CD4-positive, CD25-positive, alpha-beta regulatory T cell (primary cell): ENCODE results near the gene MGST1. TPM values are rescaled to one million over a fixed set of nuclear protein-coding genes. Genes with fewer than 3 reads are reported as not detected.
A peak's percentile ranks its signal among the peaks of the same experiment; 100 is the strongest.
"Not testable (repeated sequence)": the region's sequence is repeated elsewhere in the genome, so short reads cannot be mapped to it uniquely, and the experiment has no call there.

Experiments used
- ATAC-seq, 2 donors: fragments of 150-1000 bp; cut with Tn5 transposase; one replicate each; pipeline ENCODE4 v1.10.0; 2021; ENCODE audit warnings: low read depth in 2 of 2, moderate number of reproducible peaks in 2 of 2, moderate library complexity in 1 of 2
- DNase-seq, 3 donors: peaks; one replicate each; pipeline versions ENCODE4 v3.0.0 to v3.0.0-alpha.2; 2012 to 2022; ENCODE audit warnings: mixed read lengths in 1 of 3
- H3K27ac ChIP-seq: one replicate; pipeline ENCODE4 v1.7.0; 2013; ENCODE audit warnings: mild to moderate bottlenecking, low read length; ENCODE audit not compliant: insufficient read depth, poor library complexity, severe bottlenecking
- H3K27me3 ChIP-seq: one replicate; pipeline ENCODE4 v1.7.0; 2013; ENCODE audit warnings: low read length; ENCODE audit not compliant: control insufficient read depth, insufficient read depth
- H3K36me3 ChIP-seq: one replicate; pipeline ENCODE4 v1.7.0; 2013; ENCODE audit warnings: mild to moderate bottlenecking, low read length, moderate library complexity; ENCODE audit not compliant: control insufficient read depth, insufficient read depth
- H3K4me1 ChIP-seq: 2 replicates; pipeline ENCODE4 v1.7.0; 2013; ENCODE audit warnings: mild to moderate bottlenecking, low read length; ENCODE audit not compliant: insufficient read depth, control insufficient read depth, poor library complexity, severe bottlenecking
- H3K4me3 ChIP-seq: one replicate; pipeline ENCODE4 v1.7.0; 2013; ENCODE audit warnings: low read depth, mild to moderate bottlenecking, low read length, moderate library complexity
- H3K9me3 ChIP-seq, 2 experiments: 1 replicate in 1 of 2; 2 replicates in 1 of 2; pipeline ENCODE4 v1.7.0; 2013; ENCODE audit warnings: low read length in 2 of 2, mild to moderate bottlenecking in 1 of 2, moderate library complexity in 1 of 2; ENCODE audit not compliant: control insufficient read depth in 2 of 2
- H3K27ac Mint-ChIP-seq, 3 donors: one replicate each; pipeline ENCODE4 v1.8.0; 2020 to 2022; ENCODE audit warnings: mild to moderate bottlenecking in 3 of 3, mixed read lengths in 3 of 3, moderate library complexity in 2 of 3
- H3K27me3 Mint-ChIP-seq: one replicate; pipeline ENCODE4 v1.8.0; 2022; ENCODE audit warnings: mild to moderate bottlenecking, mixed read lengths
- H3K36me3 Mint-ChIP-seq: one replicate; pipeline ENCODE4 v1.8.0; 2020; ENCODE audit warnings: mixed read lengths
- H3K4me1 Mint-ChIP-seq, 4 donors: one replicate each; pipeline ENCODE4 v1.8.0; 2020 to 2022; ENCODE audit warnings: mixed read lengths in 4 of 4, mild to moderate bottlenecking in 1 of 4
- H3K4me3 Mint-ChIP-seq, 4 donors: one replicate each; pipeline ENCODE4 v1.8.0; 2020 to 2022; ENCODE audit warnings: mild to moderate bottlenecking in 4 of 4, mixed read lengths in 4 of 4, moderate library complexity in 3 of 4
- H3K9me3 Mint-ChIP-seq, 7 donors: one replicate each; pipeline ENCODE4 v1.8.0; 2020 to 2022; ENCODE audit warnings: mixed read lengths in 7 of 7, mild to moderate bottlenecking in 3 of 7, moderate library complexity in 2 of 7
- polyA plus RNA-seq, 4 donors: library from polyadenylated mRNA; unstranded; fragments of 300-500 nt; fragmentation: Illumina TruSeq; gene quantifications; one replicate each; pipeline ENCODE4 v1.2.3, GENCODE V29; 2021
- total RNA-seq: library from RNA; stranded (reverse); gene quantifications from one replicate; pipeline ENCODE4 v1.2.3, GENCODE V29; 2022

Gene MGST1
- total and polyA plus RNA-seq, 5 donors from 2014 or later, result 1.2 TPM; not detected in 4

DNA sequence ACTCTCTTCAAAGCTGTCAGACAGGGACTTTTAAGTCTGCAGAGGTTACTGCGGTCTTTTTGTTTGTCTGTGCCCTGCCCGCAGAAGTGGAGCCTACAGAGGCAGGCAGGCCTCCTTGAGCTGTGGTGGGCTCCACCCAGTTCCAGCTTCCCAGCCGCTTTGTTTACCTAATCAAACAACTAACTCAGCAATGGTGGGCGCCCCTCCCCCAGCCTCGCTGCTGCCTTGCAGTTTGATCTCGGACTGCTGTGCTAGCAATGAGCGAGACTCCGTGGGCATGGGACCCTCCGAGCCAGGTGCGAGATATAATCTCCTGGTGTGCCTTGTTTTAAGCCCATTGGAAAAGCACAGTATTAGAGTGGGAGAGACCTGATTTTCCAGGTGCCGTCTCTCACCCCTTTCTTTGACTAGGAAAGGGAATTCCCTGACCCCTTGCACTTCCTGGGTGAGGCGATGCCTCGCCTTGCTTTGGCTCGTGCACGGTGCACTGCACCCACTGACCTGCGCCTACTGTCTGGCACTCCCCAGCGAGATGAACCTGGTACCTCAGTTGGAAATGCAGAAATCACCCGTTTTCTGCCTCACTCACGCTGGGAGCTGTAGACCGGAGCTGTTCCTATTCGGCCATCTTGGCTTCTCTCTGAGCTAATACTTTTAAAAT, 35.3 kb downstream of the MGST1 start:
- not testable (repeated sequence) for DNase-seq, H3K4me3 ChIP-seq, H3K27ac Mint-ChIP-seq, H3K27me3 ChIP-seq, H3K4me1 Mint-ChIP-seq, H3K36me3 Mint-ChIP-seq, ATAC-seq, H3K36me3 ChIP-seq, H3K4me1 ChIP-seq, H3K27me3 Mint-ChIP-seq, H3K27ac ChIP-seq, H3K4me3 Mint-ChIP-seq
- peaks cover 0 to 12% of the 10 kb centered on the region in 2 experiments for H3K9me3 ChIP-seq
- H3K9me3 Mint-ChIP-seq, result peaks cover 0 to 19% (median 4%) of the 10 kb centered on the region in 7 donors

DNA sequence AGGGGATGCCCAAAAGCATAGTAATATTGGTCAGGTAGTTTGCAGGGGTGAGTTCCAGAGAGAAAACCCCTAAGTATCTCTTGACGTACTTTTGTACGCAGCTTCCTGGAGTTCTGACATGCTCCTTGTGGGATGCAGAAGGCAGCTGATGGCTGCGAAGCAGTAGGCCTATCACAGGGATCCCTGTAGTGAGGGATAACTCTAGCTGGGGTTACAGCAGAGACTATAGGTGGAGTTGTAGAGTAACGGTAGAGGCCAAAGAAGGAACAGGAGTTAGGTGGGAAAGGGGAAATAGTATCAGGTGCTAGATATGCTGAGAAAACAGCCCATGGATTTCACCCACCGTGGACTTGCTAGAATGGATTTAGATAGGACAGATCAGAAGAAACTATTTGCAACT, 37.3 kb downstream of the MGST1 start:
- Histone ChIP-seq H3K27ac (no peak overlapping the region), H3K4me1 (no peaks in the 10 kb centered on the region), H3K27me3 (no peaks in the 10 kb centered on the region), H3K9me3 (peaks cover 0 to 21% of the 10 kb centered on the region in 2 experiments), H3K36me3 (no peaks in the 10 kb centered on the region), H3K4me3 (no peak overlapping the region)
- DNase-seq (no peak), ATAC-seq (no peak)
- Mint-ChIP-seq H3K9me3 (peaks cover 0 to 15% (median 5%) of the 10 kb centered on the region in 7 donors), H3K4me3 (peak overlapping the region in 1 of 4 donors; percentile 54), H3K4me1 (no peaks in the 10 kb centered on the region), H3K36me3 (no peaks in the 10 kb centered on the region), H3K27ac (no peak overlapping the region), H3K27me3 (no peaks in the 10 kb centered on the region)

DNA sequence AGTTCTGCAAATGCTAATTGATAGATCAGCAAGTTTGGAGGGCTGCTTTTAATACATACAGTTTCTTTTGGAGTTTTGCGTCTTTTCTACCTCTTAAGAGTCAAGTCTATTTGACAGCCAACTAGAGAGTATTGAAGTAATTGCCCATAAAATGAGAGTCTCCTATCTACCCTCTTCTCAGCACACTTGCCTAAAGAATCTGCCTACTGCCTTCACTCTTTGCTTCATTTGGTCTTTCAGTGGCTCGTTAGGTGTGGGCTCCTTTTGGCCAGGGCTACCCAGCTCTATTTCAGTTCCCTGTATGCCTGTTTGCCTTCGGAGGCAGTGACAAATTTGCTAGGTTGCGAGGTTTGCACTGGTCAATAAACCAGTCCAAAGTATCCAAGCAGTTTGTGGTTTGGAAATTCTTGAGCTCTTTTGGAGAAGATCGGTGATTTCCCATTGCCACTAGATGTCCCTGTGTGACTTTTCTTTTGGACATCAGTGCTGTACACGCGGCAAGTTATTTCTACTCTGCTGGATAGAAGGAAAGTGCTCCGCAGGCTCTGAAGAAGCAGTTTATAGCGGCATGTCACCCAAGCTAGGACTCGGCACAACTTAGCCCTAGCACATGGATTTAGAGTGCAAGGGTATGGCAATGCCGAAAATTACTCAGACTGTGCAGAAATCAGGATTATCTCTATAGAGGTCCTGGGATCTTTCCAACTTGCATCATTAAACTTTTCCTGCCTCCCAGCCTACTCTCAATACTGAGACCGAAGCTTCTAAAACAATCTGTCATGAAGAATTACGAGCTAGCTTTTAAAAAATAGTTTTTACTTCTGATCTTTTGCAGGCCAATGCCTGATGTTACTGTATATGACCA, 38.6 kb downstream of the MGST1 start:
- Histone ChIP-seq H3K9me3 (peaks cover 0 to 21% of the 10 kb centered on the region in 2 experiments), H3K27ac (no peak overlapping the region), H3K27me3 (no peaks in the 10 kb centered on the region), H3K4me1 (no peaks in the 10 kb centered on the region), H3K36me3 (no peaks in the 10 kb centered on the region), H3K4me3 (no peak overlapping the region)
- Mint-ChIP-seq H3K9me3 (peaks cover 0 to 10% (median 6%) of the 10 kb centered on the region in 7 donors), H3K4me3 (no peak overlapping the region), H3K27me3 (no peaks in the 10 kb centered on the region), H3K36me3 (no peaks in the 10 kb centered on the region), H3K4me1 (no peaks in the 10 kb centered on the region), H3K27ac (no peak overlapping the region)
- DNase-seq (no peak), ATAC-seq (no peak)

DNA sequence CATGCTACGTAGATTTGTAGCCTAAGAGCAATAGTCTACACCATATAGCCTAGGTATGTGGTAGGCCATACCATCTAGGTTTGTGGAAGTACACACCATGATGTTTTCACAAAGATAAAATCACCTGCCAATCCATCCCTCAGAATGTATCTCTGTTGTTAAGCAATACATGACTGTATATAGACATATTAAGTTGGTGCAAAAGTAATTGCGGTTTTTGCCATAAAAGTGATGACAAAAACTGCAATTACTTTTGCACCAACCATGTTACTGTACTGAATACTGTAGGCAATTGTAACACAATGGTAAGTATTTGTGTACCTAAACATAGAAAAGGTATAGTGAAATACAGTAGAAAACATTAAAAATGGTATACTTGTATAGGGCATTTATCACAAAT, 40.5 kb downstream of the MGST1 start:
- Histone ChIP-seq H3K4me3 (no peak overlapping the region), H3K27ac (no peak overlapping the region), H3K27me3 (no peaks in the 10 kb centered on the region), H3K9me3 (peaks cover 0 to 21% of the 10 kb centered on the region in 2 experiments), H3K36me3 (no peaks in the 10 kb centered on the region), H3K4me1 (no peaks in the 10 kb centered on the region)
- H3K9me3 Mint-ChIP-seq, result peaks cover 0 to 15% (median 11%) of the 10 kb centered on the region in 7 donors
- H3K36me3 Mint-ChIP-seq, result no peaks in the 10 kb centered on the region
- no peak overlapping the region for H3K4me3 Mint-ChIP-seq
- no peaks in the 10 kb centered on the region for H3K27me3 Mint-ChIP-seq
- ATAC-seq, result no peak
- no peak for DNase-seq
- H3K4me1 Mint-ChIP-seq, result no peaks in the 10 kb centered on the region
- H3K27ac Mint-ChIP-seq, result no peak overlapping the region

DNA sequence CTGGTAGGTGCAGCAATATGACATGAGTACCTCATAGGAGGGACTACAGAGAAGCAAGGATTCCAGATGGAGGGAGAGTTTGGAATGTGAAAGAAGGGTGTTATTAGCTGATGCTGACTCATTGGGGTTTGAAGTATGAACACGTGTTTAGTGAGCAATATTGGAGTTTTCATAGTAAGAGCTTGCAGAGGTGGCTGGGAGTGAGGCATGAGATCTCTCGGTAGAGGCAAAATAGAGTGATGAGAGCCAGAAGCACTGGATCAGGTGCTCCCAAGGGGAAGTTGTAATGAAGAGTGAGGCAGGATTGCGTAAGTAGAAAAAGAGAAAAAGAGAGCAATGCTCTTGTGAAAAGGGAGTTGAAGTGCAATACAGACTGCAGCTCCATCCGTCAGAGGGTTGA, 42.1 kb downstream of the MGST1 start:
- no peak for ATAC-seq
- no peak overlapping the region for H3K27ac Mint-ChIP-seq
- no peak for DNase-seq
- H3K36me3 Mint-ChIP-seq, result no peaks in the 10 kb centered on the region
- Histone ChIP-seq H3K36me3 (no peaks in the 10 kb centered on the region), H3K27me3 (no peaks in the 10 kb centered on the region), H3K4me1 (no peaks in the 10 kb centered on the region), H3K27ac (no peak overlapping the region), H3K4me3 (no peak overlapping the region), H3K9me3 (peaks cover 0 to 13% of the 10 kb centered on the region in 2 experiments)
- H3K27me3 Mint-ChIP-seq, result no peaks in the 10 kb centered on the region
- H3K4me3 Mint-ChIP-seq, result no peak overlapping the region
- H3K9me3 Mint-ChIP-seq, result peaks cover 0 to 13% (median 11%) of the 10 kb centered on the region in 7 donors
- H3K4me1 Mint-ChIP-seq, result no peaks in the 10 kb centered on the region

DNA sequence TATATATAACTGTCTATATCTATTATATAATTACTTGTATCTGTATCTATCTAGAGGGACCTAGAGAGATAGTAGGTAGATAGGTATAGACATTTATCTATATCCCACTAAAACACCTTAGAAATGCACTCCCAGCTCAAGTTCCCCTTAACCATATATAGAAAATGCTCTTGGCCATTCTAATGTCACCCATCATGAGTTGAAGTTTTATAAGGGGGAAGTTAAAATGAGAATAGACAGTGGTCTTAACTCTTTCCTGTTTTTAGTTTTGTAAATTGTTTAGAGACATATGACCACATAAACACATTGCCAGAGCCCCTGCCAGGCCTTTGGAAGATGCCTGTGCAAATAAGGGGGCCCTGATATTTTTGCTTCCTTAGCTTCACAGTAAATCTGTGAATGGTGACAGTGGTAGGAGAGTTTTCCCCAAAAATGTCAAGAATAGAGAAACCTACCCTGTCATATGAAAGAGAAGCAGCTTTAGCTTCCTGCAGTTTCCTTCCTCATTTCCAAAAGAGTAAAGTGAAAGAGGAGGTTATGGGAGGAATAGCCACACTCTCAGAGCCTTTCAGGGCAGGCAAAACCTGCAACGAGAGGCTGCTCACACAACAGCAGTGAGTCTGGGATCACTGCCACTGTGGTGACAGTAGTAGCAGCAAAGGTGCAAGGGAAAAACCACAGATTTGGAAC, 45.5 kb downstream of the MGST1 start:
- Histone ChIP-seq H3K4me1 (no peaks in the 10 kb centered on the region), H3K36me3 (no peaks in the 10 kb centered on the region), H3K9me3 (peaks cover 0 to 7% of the 10 kb centered on the region in 2 experiments), H3K27me3 (no peaks in the 10 kb centered on the region), H3K4me3 (no peak overlapping the region), H3K27ac (no peak overlapping the region)
- ATAC-seq (no peak), DNase-seq (no peak)
- no peak overlapping the region for H3K4me3 Mint-ChIP-seq
- H3K9me3 Mint-ChIP-seq, result peaks cover 4 to 23% (median 9%) of the 10 kb centered on the region in 7 donors
- no peaks in the 10 kb centered on the region for H3K27me3 Mint-ChIP-seq
- H3K4me1 Mint-ChIP-seq, result no peaks in the 10 kb centered on the region
- no peaks in the 10 kb centered on the region for H3K36me3 Mint-ChIP-seq
- no peak overlapping the region for H3K27ac Mint-ChIP-seq

DNA sequence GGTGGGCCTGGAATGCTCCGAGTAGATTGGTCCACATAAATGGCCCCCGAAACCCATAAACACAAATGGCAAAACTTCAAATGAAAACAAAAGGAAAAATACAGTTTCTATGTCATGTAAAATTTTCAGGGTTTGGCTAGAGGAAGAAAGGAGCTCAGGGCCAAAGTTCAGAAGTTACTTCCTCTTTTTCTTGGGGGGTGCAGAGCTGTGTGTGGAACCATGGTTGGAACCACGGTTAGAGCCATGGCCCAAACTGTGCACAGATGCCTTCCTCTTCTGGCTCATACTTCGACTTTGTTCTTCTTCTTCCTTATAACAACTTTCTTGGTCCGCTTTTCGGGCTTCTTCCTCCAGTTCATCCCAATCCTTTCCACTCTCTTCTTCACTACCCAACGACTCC, 51.7 kb downstream of the MGST1 start:
- no peak overlapping the region for H3K27ac Mint-ChIP-seq
- H3K4me1 ChIP-seq, result no peaks in the 10 kb centered on the region
- no peaks in the 10 kb centered on the region for H3K27me3 ChIP-seq
- no peaks in the 10 kb centered on the region for H3K9me3 ChIP-seq
- H3K27me3 Mint-ChIP-seq, result no peaks in the 10 kb centered on the region
- no peak for ATAC-seq
- no peak overlapping the region for H3K4me3 Mint-ChIP-seq
- H3K9me3 Mint-ChIP-seq, result peaks cover 2 to 18% (median 7%) of the 10 kb centered on the region in 7 donors
- no peaks in the 10 kb centered on the region for H3K4me1 Mint-ChIP-seq
- H3K36me3 Mint-ChIP-seq, result no peaks in the 10 kb centered on the region
- no peak overlapping the region for H3K27ac ChIP-seq
- H3K4me3 ChIP-seq, result no peak overlapping the region
- no peaks in the 10 kb centered on the region for H3K36me3 ChIP-seq
- DNase-seq, result no peak
